GM19372 (cell line): Measurements from ENCODE around the gene XRCC1.

Source experiments
- ATAC-seq: cut with Tn5 transposase; IDR thresholded peaks from one replicate; pipeline ENCODE4 v1.9.1; 2021; ENCODE audit warnings: mild to moderate bottlenecking, low read depth, moderate library complexity; ENCODE audit not compliant: unreplicated experiment

The XRCC1 gene

DNA sequence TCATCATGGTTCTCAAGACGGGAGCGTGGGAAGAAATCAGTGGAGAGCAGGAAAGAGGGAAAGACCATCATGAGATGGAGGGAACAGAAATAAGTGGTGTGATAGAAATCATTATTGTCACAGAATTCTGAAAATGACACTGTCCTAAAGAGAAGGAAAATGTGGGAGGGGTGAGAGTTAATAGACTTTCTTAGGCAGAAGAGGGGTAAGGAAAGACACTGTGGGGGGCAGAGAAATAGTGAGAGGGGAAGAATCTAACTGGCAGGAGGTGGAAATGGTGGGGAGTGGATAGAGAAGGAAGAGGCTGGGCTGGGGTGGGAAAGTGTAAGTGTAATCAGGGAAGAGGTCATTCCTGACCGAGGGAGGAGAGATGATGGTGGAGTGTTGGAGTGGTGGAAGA is 3.5 kb upstream of the XRCC1 start:
- ATAC-seq, result no peak

DNA sequence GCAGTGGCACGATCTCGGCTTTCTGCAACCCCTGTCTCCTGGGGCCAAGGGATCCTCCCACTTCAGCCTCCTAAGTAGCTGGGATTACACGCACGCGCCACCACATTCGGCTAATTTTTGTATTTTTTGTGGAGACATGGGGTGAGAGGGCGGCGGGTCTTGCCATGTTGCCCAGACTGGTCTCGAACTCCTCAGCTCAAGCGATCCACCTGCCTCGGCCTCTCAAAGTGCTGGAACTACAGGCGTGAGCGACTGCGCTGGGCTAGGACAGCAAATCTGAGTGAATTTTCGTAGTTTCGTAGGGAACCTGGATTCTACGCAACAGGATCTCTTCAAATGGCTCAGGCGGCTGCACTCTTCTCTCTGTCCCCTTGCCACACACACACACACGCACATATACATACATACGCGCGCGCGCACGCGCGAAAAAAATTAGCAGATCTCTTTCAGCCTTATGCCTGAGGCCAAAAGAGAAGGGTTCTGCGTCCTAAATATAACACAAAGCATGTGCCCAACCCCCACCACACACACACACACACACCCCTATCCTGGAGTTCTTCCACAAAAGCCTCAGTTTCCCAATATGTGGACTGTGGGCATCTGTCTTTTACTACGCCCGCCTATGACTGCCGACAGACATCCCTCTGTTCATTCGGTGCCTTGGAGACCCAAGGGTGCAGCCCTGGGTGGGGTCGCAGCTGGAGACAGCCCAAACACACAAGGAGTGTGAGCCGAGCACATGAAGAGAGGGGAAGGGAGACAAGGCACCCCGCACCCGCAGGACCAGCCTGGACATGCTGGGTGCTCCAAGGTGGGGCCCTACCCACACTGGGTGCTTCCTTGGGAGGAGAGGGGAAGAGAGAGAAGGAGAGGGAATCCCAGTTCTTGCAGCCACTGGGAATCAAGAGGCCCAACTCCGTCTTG is 890 bp upstream of the XRCC1 start:
- no peak for ATAC-seq

DNA sequence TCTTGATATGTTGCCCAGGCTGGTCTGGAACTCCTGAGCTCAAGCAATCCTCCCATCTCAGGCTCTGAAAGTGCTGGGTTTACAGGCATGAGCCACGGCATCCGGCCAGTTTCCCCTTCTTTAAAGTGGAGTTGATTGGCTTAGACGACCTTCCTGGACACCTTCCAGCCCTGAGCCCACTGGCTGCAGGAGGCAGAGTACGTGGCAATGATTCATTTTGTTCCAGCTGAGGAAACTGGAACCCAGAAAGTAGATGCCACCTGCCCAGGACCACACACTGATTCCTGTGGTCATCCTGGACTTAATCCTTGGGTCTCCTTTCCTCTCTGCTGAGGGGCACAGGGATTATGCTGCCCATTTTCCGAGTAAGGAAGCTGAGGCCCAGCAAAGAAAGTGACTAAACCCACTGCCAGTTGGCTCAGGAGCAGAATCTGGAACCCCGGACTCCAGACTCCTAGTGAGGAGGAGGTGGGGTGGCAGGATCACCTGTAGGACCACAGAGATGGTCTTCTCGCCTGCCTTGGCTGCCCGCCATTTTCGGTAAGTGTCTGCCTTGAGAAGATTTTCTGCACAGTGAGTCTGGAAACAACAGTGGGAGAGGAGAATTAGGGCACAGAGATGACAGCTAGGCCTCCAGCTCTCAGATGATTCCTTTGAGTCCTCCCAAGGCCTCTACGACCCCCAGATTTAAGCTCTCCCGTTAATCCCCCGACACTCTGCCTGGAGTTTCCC is 737 bp downstream of the XRCC1 start:
- ATAC-seq, result no peak

DNA sequence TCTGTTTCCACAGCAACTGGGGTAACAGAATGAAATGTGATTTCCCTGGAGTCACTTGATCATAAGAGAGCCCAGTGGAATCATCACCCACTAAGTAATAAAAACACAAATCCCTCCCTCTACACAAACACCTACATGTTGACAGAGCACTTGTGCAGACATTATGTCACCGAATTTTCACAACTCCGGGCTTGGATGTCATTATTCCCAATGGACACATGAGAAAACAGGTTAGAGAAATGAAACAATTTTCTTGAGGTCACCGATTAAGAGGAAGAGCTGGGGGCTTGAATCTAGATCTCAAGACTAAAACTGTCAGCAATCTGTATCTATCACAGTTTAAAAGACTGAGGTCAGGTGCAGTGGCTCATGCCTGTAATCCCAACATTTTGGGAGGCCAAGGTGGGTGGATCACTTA is 3.1 kb downstream of the XRCC1 start:
- no peak for ATAC-seq

DNA sequence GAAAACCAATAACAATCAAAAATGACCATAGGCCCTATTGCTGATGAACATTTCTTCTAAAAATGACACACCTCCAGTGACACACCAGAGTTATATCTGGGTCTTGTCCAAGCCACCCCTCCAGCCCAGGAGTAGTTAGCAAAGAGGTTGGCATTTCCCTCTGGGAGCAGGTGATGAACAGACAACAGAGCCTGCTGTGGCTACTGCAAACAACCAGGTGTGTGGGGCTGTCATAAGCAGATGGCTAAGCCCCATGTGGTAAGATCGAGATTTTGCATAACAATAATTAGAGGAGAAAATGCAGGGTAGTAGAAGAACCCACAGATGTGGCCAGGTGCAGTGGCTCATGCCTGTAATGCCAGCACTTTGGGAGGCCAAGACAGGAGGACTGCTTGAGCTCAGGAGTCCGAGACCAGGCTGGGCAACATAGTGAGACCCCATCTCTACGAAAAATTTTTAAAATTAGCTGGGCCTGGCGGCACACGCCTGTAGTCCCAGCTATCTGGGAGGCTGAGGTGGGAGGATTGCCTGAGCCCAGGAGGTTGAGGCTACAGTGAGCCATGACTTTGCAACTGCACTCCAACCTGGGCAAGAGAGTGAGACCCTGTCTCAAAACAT is 5.0 kb downstream of the XRCC1 start:
- no peak for ATAC-seq

DNA sequence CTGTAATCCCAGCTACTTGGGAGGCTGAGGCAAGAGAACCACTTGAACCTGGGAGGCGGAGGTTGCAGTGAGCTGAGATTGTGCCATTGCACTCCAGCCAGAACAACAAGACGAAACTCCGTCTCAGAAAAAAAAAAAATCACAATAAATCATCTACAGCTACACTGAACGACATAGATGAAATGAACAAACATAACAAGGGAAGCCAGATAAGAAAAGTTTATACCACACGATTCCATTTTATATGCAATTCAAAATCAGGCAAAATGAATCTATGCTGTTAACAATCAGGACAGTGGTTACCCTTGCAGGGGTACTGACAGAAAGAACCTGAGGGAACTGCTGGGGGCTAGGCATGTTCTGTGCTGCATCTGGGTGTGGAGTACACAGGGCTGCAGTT is 5.7 kb downstream of the XRCC1 start:
- no peak for ATAC-seq

DNA sequence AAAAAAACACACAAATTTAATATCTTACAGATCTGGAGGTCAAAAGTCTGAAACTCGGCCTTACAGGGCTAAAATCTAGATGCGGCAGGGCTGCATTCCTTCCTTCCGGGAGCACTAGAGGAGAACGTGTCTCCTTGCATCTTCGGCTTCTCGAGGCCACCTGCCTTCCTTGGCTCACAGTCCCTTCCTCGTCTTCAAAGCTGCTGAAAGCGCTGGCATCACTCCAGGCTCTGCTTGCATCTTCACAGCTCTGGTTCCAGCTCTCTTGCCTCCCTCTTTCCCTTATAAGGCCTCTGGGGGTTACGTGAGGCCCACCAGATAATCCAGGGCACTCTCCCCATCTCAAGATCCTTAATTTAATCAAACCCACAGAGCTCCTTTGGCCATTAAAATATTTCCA is 10.5 kb downstream of the XRCC1 start:
- no peak for ATAC-seq

DNA sequence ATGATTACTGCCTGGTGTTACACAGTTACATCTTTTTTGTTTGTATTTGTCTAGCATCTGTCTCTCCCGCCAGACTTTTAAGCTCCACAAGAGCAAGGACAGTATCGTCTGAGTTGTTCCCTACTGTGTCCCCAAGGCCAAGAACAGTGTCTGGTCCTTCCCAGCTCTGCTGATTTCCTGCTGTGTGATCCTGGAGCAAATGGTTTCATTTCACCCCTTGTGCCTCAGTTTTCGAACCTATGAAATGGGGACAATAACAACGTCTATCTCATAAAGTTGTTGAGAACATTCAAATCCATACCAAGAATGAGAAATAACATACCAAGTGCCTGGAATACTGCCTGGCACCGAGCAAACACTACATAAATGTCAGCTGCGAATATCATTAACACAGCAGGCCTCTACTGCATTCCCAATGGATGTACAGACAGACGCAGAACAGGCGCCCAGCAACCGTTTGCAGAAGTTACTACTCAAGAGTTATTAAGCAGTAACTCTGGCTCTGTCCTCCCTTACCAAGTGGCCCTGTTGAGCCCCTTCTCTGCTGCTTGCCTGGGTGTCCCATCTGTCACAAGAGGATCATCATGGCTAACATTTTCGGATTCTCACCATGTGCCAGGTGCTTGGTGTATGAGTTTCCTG is 11.4 kb downstream of the XRCC1 start:
- no peak for ATAC-seq

DNA sequence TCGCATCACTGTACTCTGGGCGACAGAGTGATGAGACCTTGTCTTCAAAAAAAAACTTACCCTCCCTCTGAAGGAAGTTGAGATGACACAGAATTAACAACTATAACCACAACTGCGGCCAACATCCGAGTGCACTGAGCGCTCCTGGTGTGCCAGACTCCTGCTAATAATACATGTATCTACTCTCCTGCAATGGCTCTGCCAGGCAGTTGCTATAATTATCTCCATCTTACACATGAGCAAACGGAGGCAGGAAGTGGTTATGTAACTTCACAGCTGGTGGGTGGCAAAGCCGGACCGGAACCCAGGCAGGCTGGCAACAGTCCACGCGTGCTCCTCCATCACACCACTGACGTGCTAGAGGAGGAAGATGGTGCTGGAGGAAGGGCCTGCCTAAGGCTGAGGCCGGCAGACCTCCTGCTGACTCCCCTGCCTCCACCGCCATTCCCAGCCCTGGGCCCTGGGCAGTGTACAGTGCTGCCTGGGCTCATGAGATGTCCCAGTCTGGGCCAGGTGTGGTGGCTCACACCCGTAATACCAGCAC is 12.6 kb downstream of the XRCC1 start:
- no peak for ATAC-seq

DNA sequence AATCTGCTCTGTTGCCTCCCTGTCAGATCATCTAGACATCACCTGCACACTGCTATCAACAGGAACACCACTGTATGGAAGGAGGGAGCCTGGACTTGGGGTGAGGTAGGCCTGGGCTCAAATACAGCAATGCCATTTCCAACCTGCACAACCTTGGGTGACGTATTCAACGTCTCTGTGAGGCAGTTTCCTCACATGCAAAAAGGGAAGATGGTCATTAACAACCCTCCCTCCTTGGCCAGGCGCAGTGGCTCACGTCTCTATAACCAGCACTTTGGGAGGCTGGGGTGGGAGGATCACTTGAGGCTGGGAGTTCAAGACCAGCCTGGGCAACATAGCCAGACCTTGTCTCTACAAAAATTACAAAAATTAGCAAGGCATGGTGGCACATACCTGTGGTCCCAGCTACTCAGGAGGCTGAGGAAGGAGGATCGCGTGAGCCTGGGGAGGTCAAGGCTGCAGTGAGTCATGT is 13.1 kb downstream of the XRCC1 start:
- no peak for ATAC-seq

DNA sequence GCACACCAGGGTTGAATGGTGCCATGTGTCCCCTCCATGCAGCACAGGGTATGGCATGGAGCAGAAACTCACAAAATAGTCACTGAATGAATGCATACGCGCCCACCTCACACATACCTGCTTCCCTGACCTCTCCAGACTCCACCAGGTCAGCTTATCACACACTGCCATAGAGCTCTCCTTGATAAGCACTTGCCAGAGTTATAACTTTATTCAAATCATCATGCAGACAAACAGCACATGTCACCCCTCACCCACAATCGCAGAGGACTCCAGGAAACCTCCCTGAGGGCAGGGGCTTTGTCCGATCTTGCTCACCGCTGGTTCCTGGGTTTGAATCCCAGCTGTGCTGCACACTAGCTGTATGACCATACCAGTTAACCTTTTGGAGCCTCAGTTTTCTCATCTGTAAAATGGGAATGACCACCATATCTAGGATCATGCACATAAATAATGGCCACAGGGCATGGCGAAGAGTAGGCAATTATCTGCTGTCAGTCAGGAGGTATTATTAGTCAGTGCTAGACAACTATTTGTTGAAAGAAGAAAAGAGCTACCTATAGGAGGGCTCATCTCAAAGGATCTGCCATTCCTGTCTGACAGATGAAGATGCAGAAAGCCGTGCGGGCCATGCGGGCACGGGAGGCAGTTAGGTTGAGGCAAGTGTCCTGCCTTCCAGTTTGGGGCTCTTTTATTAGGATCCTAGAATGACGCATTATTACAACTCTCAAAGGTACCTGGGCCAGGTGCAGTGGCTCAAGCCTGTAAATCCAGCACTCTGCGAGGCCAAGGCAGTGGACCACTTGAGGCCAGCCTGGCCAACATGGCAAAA is 14.0 kb downstream of the XRCC1 start:
- no peak for ATAC-seq

DNA sequence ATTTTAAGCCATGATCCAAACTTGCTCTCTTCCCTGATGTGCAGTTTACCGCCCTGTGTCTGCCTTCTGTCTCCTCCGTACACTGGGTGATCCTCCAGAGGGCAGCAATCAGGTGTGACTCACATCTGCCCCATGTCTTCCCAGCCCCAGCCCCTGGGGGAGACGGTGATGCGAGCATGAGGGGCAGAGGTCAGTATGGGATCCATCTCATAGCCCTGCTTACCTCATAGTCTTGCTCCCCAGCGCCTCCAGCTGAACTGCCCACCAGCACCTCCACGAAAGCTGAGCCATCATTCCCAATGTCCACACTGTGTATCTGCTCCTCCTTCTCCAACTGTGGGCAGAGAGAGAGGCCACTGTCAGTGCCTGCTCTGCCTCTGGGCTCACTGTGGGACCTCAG is 14.6 kb downstream of the XRCC1 start:
- no peak for ATAC-seq

DNA sequence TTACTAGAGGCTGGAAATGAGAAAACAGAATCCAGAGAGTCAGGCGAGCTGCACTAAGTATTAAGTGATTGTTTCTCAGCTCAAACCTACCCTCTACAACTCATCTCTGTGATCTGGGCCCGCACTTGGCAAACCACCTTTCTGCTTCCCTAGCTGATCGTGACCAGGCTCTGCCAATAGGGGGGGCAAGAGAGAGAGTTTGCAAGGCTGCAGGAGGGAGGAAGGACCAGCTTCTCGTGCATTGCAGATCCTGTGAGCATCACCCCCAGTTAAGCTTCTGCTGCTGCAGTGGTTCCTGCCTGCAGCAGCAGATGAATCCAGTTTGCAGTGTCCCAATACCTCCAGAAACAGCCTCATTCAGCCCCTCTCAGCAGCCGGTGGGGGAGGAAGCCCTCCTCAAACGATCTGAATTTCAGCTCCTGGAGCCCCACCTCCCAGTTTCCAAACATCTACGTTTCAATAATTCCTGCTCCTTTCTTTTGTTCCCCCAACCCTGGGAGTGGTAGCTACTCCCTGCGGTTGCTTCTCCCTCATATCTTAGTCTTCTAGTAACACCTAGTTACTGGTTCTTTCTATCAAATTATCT is 20.0 kb downstream of the XRCC1 start:
- ATAC-seq, result no peak

DNA sequence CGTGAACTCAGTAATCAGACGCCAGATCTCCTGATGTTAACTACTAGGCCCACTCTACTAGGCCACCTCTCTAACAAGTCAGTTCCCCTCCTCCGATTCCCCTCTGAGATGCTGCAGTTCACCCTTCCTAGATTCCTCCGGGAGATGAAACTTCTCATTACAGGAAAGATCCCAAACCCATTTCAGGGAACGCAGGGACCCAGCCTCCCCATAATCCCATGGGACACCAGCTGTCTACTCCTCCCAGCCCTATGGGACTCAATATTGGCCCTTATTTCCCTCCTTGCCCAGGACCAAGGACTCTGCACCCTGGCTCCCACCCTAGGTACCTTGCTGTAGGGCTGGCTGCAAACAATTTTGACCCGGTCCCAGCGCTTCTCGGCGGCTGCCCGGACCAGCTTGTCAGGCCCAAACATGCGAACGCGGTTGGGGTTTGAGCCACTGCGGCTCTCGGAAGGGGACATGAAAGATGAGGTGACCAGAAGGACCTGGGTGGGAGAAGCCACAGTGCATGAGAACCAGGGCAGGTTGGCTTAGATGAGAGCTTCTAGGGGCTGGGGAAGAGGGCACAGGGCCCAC is 20.9 kb downstream of the XRCC1 start:
- no peak for ATAC-seq

DNA sequence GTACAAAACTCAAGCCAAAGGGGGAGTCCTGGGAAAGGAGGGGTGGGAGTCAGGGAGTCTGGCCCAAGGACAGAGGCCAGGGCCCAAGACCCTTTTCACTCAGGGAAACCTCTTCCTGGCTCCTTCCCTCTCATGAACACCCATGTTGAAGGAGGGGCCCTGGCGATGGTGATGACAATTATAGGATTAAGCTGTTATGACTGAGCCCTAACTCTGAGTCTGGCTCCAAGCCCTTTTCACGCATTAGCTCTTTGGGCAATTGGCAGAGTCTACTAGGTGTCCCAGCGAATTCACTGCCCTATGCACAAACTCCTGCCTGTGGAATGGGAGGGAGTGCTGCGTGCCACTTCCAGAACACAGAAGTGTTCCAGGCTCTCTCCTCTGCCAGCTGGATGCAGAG is 21.7 kb downstream of the XRCC1 start:
- no peak for ATAC-seq

DNA sequence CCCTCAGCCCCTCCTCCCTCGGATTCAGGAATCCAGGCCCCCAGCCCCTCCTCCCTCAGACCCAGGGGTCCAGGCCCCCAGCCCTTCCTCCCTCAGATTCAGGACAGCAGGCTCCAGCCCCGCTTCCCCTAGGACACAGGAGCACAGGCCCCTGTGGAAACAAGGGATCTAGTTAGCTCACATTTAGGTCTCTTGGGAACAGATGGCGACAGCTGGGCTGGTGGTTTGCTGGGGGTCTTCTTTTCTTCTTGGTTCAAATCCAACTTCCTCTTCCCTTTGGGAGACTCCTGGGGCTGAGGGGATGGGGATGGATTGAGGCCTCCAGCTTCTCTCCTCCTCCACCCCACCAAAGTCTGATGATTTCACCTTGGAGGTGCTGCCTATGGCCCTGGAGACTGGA is 22.7 kb downstream of the XRCC1 start:
- ATAC-seq, result no peak

DNA sequence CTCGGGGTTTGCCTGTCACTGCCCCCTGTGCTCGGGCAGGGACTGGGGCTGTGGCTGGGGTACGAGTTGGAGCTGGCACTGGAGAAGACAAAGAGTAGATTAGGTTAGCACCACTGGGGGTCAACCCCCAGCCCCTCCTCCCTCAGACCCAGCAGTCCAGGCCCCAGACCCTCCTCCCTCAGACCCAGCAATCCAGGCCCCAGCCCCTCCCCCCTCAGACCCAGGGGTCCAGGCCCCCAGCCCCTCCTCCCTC is 23.2 kb downstream of the XRCC1 start:
- ATAC-seq, result no peak

DNA sequence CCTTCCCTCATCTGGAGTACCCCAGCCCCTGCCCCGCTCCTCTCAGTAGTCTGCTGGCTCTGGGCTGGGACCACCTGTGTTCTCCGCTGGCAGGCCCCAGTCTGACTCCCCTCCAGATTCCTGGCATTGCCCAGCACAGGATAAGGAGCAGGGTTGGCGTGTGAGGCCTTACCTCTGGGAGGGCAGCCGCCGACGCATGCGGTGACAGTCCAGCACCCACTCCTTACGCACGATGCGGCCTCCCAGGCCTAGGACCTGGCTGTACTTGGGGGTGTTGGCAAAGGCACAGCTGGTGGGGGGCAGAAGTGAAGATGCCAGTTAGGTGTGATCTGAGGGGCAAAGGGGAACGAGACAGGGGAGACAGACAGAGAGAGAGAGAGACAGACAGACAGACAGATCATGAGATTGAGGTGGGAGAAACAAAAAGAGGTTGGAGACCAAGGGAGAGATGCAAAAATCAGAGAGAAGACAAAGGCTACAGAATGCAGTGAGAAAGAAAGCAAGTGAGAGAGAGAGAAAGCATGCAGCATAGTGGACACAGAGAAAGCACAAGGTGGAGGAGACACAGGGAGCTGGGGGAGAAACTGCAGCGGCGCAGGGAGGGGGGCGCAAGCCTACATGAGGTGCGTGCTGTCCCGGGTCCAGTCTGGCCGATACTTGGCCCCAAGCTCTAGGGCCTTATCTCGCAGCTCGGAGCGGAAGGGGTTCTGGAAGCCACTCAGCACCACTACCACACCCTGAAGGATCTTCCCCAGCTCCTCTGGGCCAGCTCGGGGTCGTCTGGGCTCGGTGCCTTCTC is 23.7 kb downstream of the XRCC1 start:
- no peak for ATAC-seq
